ENCODE measurements around the gene FBXW8. TPM values are rescaled to one million over a fixed set of nuclear protein-coding genes. Genes with fewer than 3 reads are reported as not detected.
A peak's percentile ranks its signal among the peaks of the same experiment; 100 is the strongest.

Gene FBXW8
- total RNA-seq, 1 donor from 2014 or later, result 32.1 TPM

GRCh38 chr12:116881325-116881876, 29.3 kb upstream of the FBXW8 start, which contains the start of gene HRK:
HRK (minus strand) TSS chr12:116881441; CDS start chr12:116881307, 134 bp downstream.
- no peaks in the 10 kb centered on the region for H3K9me3 Mint-ChIP-seq (ENCODE audit: unreplicated experiment)
- H3K27me3 Mint-ChIP-seq (ENCODE audit: unreplicated experiment), result peaks cover 81% of the 10 kb centered on the region
- peak within 1 kb of the TSS; percentile 81 for H3K4me3 Mint-ChIP-seq (ENCODE audit: unreplicated experiment)
- H3K27ac Mint-ChIP-seq (ENCODE audit: unreplicated experiment), result no peak within 1 kb of the TSS
- DNase-seq (ENCODE audit: extremely low spot score, unreplicated experiment), result no peak
- H3K36me3 Mint-ChIP-seq (ENCODE audit: unreplicated experiment), result no peaks in the 10 kb centered on the region
- TF ChIP-seq CTCF (IDR thresholded peaks at IDR 0.05), result no peak
- peaks cover 34% of the 10 kb centered on the region for H3K4me1 Mint-ChIP-seq (ENCODE audit: unreplicated experiment)

- Mint-ChIP-seq H3K36me3 (ENCODE audit: unreplicated experiment) (no peaks in the 10 kb centered on the region), H3K27ac (ENCODE audit: unreplicated experiment) (no peak overlapping the region), H3K4me3 (ENCODE audit: unreplicated experiment) (peak overlapping the region; percentile 64), H3K4me1 (ENCODE audit: unreplicated experiment) (peaks cover 34% of the 10 kb centered on the region), H3K27me3 (ENCODE audit: unreplicated experiment) (peaks cover 79% of the 10 kb centered on the region), H3K9me3 (ENCODE audit: unreplicated experiment) (no peaks in the 10 kb centered on the region)
- no peak for DNase-seq (ENCODE audit: extremely low spot score, unreplicated experiment)
- TF ChIP-seq CTCF (IDR thresholded peaks at IDR 0.05), result no peak
Observed at GRCh38 chr12:116881877-116882507, 28.8 kb upstream of the FBXW8 start.

- Mint-ChIP-seq H3K4me3 (ENCODE audit: unreplicated experiment) (no peak overlapping the region), H3K27me3 (ENCODE audit: unreplicated experiment) (peaks cover 79% of the 10 kb centered on the region)
- DNase-seq (ENCODE audit: extremely low spot score, unreplicated experiment), result no peak
Observed at GRCh38 chr12:116882742-116883141, 28.0 kb upstream of the FBXW8 start.

GRCh38 chr12:116884871-116885270, 25.9 kb upstream of the FBXW8 start:
- peaks cover 19% of the 10 kb centered on the region for H3K4me1 Mint-ChIP-seq (ENCODE audit: unreplicated experiment)
- H3K27me3 Mint-ChIP-seq (ENCODE audit: unreplicated experiment), result peaks cover 67% of the 10 kb centered on the region
- no peak for TF ChIP-seq CTCF (IDR thresholded peaks at IDR 0.05)
- H3K36me3 Mint-ChIP-seq (ENCODE audit: unreplicated experiment), result no peaks in the 10 kb centered on the region
- H3K27ac Mint-ChIP-seq (ENCODE audit: unreplicated experiment), result no peak overlapping the region
- H3K9me3 Mint-ChIP-seq (ENCODE audit: unreplicated experiment), result no peaks in the 10 kb centered on the region
- H3K4me3 Mint-ChIP-seq (ENCODE audit: unreplicated experiment), result no peak overlapping the region
- no peak for DNase-seq (ENCODE audit: extremely low spot score, unreplicated experiment)

More at GRCh38 chr12:116882742-116883141, 28.0 kb upstream of the FBXW8 start:
- Mint-ChIP-seq H3K36me3 (ENCODE audit: unreplicated experiment) (no peaks in the 10 kb centered on the region), H3K27ac (ENCODE audit: unreplicated experiment) (no peak overlapping the region), H3K9me3 (ENCODE audit: unreplicated experiment) (no peaks in the 10 kb centered on the region), H3K4me1 (ENCODE audit: unreplicated experiment) (peaks cover 34% of the 10 kb centered on the region)
- peak; percentile 45 for TF ChIP-seq CTCF (IDR thresholded peaks at IDR 0.05)

- H3K27me3 Mint-ChIP-seq (ENCODE audit: unreplicated experiment), result peaks cover 65% of the 10 kb centered on the region
Observed at GRCh38 chr12:116885491-116885890, 25.3 kb upstream of the FBXW8 start.

More at GRCh38 chr12:116885491-116885890, 25.3 kb upstream of the FBXW8 start:
- no peak for TF ChIP-seq CTCF (IDR thresholded peaks at IDR 0.05)
- Mint-ChIP-seq H3K36me3 (ENCODE audit: unreplicated experiment) (no peaks in the 10 kb centered on the region), H3K9me3 (ENCODE audit: unreplicated experiment) (no peaks in the 10 kb centered on the region), H3K27ac (ENCODE audit: unreplicated experiment) (no peak overlapping the region), H3K4me3 (ENCODE audit: unreplicated experiment) (no peak overlapping the region), H3K4me1 (ENCODE audit: unreplicated experiment) (peaks cover 13% of the 10 kb centered on the region)
- DNase-seq (ENCODE audit: extremely low spot score, unreplicated experiment), result no peak
